Stomach (tissue), 9 donors: ENCODE data around the gene PIGA. TPM values are rescaled to one million over a fixed set of nuclear protein-coding genes. Genes with fewer than 3 reads are reported as not detected.

Source experiments
- DNase-seq, 2 donors: peaks; one replicate each; pipeline versions ENCODE4 v3.0.0 to v3.0.0-alpha.2; 2013 to 2019
- H3K27ac ChIP-seq, 5 donors: fragments of 200-600 bp in 4 of 5; sonication (generic) in 4 of 5; one replicate each; pipeline ENCODE4 v1.5.1; 2013 to 2019; ENCODE audit warnings: mild to moderate bottlenecking in 1 of 5, moderate library complexity in 1 of 5
- H3K27me3 ChIP-seq, 3 donors: fragments of 200-600 bp; sonication (generic); one replicate each; pipeline ENCODE4 v1.5.1; 2017 to 2019; ENCODE audit warnings: mixed run types in 1 of 3
- H3K36me3 ChIP-seq, 4 donors: fragments of 200-600 bp; sonication (generic); 1 replicate in 3 of 4; 2 replicates in 1 of 4; pipeline ENCODE4 v1.5.1; 2016 to 2019
- H3K4me1 ChIP-seq, 4 donors: fragments of 200-600 bp; sonication (generic); one replicate each; pipeline ENCODE4 v1.5.1; 2016 to 2019
- H3K4me3 ChIP-seq, 4 donors: fragments of 200-600 bp; sonication (generic) in 3 of 4; one replicate each; pipeline ENCODE4 v1.5.1; 2016 to 2019; ENCODE audit warnings: mild to moderate bottlenecking in 1 of 4
- H3K9me3 ChIP-seq, 4 donors: fragments of 200-600 bp; sonication (generic); one replicate each; pipeline ENCODE4 v1.5.1; 2016 to 2019
- CTCF ChIP-seq, 7 experiments: fragments of 450-650 bp in 4 of 7; fragments of 200-600 bp in 3 of 7; sonication (generic) in 3 of 7; IDR thresholded peaks; one replicate each; pipeline ENCODE4 v1.5.1; 2016 to 2019; ENCODE audit warnings: antibody characterized with exemption in 7 of 7, control low read depth in 2 of 7, mild to moderate bottlenecking in 1 of 7
- EP300 ChIP-seq: sonication (generic); formaldehyde crosslinking; IDR thresholded peaks from one replicate; pipeline ENCODE4 v1.6.1; 2017; ENCODE audit warnings: antibody characterized with exemption
- POLR2A ChIP-seq, 4 donors: fragments of 450-650 bp; IDR thresholded peaks; one replicate each; pipeline ENCODE4 v1.6.1; 2016; ENCODE audit warnings: antibody characterized with exemption in 4 of 4, control low read depth in 2 of 4, mild to moderate bottlenecking in 1 of 4, moderate library complexity in 1 of 4
- POLR2AphosphoS5 ChIP-seq, 3 donors: sonication (generic); formaldehyde crosslinking; IDR thresholded peaks; one replicate each; pipeline ENCODE4 v1.6.1; 2016; ENCODE audit warnings: antibody characterized with exemption in 3 of 3
- WGBS, 5 donors: extraction: QIAGEN DNeasy Blood & Tissue Kit in 3 of 5; methylation state at CpG; one replicate each; pipeline versions ENCODE4 v1.1.5 to v1.1.7; 2013 to 2018; 5-methylcytosine and 5-hydroxymethylcytosine counted together
- intact Hi-C: fragments of 100-400 bp; cut with DNase I; formaldehyde crosslinking; loops from one replicate; pipeline ENCODE4 v1.15.1; 2023; ENCODE audit warnings: low total_unique reads
- polyA plus RNA-seq, 3 donors: library from polyadenylated mRNA; stranded (reverse); fragments of 200-250 nt; gene quantifications; one replicate each; pipeline ENCODE4 v1.2.3, GENCODE V29; 2013
- total RNA-seq, 5 donors: library from RNA; depleted of rRNA; stranded (reverse); fragments of >200 nt; gene quantifications; one replicate each; pipeline versions ENCODE4 v1.1.0 to v1.2.3, GENCODE V29; 2014 to 2016
- donor health status: healthy with polysubstance abuse.
- donor health status: Bipolar disorder and iron deficiency.
- donor health status: healthy.

The PIGA gene
- total and polyA plus RNA-seq, 8 donors = 0.58 to 59.7 (median 7.5) TPM

GRCh38 chrX:15344106-15344505 lies 8.8 kb upstream of the PIGA start:
- H3K27me3 ChIP-seq = peaks cover 0 to 6% (median 0%) of the 10 kb centered on the region in 3 donors
- peaks cover 0 to 3% (median 0%) of the 10 kb centered on the region in 4 donors for H3K36me3 ChIP-seq
- intact Hi-C loops = no loop called here
- H3K4me1 ChIP-seq = no peaks in the 10 kb centered on the region
- no peak overlapping the region for H3K27ac ChIP-seq
- DNase-seq = no peak
- TF ChIP-seq CTCF (IDR thresholded peaks at IDR 0.05) (no peak), POLR2A (IDR thresholded peaks at IDR 0.05) (no peak), EP300 (no peak), POLR2AphosphoS5 (IDR thresholded peaks at IDR 0.05) (no peak)
- H3K4me3 ChIP-seq = no peak overlapping the region
- H3K9me3 ChIP-seq = no peaks in the 10 kb centered on the region

GRCh38 chrX:15343075-15343476 lies 7.8 kb upstream of the PIGA start:
- peaks cover 0 to 6% (median 0%) of the 10 kb centered on the region in 3 donors for H3K27me3 ChIP-seq
- intact Hi-C loops = no loop called here
- DNase-seq = peak in 1 of 2 donors; percentile 13
- 58 to 71% (median 60%) methylated on average over 5 of the region's 5 CpGs for WGBS, 5 donors
- H3K4me3 ChIP-seq = no peak overlapping the region
- H3K4me1 ChIP-seq = no peaks in the 10 kb centered on the region
- H3K9me3 ChIP-seq = no peaks in the 10 kb centered on the region
- H3K36me3 ChIP-seq = peaks cover 0 to 3% (median 0%) of the 10 kb centered on the region in 4 donors
- TF ChIP-seq EP300 (no peak), POLR2AphosphoS5 (IDR thresholded peaks at IDR 0.05) (no peak), CTCF (IDR thresholded peaks at IDR 0.05) (no peak), POLR2A (IDR thresholded peaks at IDR 0.05) (no peak)
- peak overlapping the region in 1 of 5 donors; percentile 26 for H3K27ac ChIP-seq

DNA sequence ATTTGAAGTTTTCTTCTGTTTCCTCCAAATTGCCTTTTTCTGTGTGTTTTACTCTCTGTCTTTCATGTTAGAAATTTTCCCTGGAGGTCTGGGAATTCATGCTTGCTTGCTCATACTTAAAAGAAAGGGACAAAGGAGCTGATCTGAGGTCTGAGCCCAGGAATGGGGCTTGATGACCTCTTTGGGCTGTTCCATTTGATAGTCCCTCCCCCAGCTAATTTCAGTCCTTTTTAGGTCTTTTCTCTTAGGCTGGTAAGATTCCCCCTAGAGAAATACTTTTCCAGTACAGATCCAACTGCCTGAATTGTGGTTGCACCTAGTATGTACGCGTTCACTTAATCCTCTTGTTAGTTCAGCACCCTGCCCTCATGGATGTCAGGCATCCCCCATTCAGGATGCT lies 5.5 kb upstream of the PIGA start:
- no peaks in the 10 kb centered on the region for H3K36me3 ChIP-seq
- 78 to 96% (median 91%) methylated on average over 2 of the region's 2 CpGs for WGBS, 5 donors
- TF ChIP-seq POLR2AphosphoS5 (IDR thresholded peaks at IDR 0.05) = no peak
- no peak for TF ChIP-seq EP300
- no peak for TF ChIP-seq CTCF (IDR thresholded peaks at IDR 0.05)
- no peak for TF ChIP-seq POLR2A (IDR thresholded peaks at IDR 0.05)

GRCh38 chrX:15336023-15336413 lies 695 bp upstream of the PIGA start:
- TF ChIP-seq EP300 (no peak), POLR2AphosphoS5 (IDR thresholded peaks at IDR 0.05) (peak in 1 of 3 donors; percentile 13), CTCF (IDR thresholded peaks at IDR 0.05) (no peak), POLR2A (IDR thresholded peaks at IDR 0.05) (no peak)
- peak overlapping the region; percentile 25 to 59 (median 45) for H3K4me3 ChIP-seq
- H3K4me1 ChIP-seq = peaks cover 0 to 19% (median 6%) of the 10 kb centered on the region in 4 donors
- no peaks in the 10 kb centered on the region for H3K9me3 ChIP-seq
- peak in 1 of 2 donors; percentile 86 for DNase-seq
- H3K27me3 ChIP-seq = no peaks in the 10 kb centered on the region
- H3K36me3 ChIP-seq = peaks cover 5 to 8% (median 8%) of the 10 kb centered on the region in 4 donors
- peak overlapping the region; percentile 46 to 95 (median 91) for H3K27ac ChIP-seq
- 0 to 37% (median 3%) methylated on average over 9 to 10 of the region's 10 CpGs for WGBS, 5 donors
- intact Hi-C loops = no loop called here

More for the DNA sequence above, 5.5 kb upstream of the PIGA start:
- no peak overlapping the region for H3K27ac ChIP-seq
- no peak overlapping the region for H3K4me3 ChIP-seq
- H3K9me3 ChIP-seq = no peaks in the 10 kb centered on the region
- intact Hi-C loops = no loop called here
- peaks cover 0 to 6% (median 0%) of the 10 kb centered on the region in 3 donors for H3K27me3 ChIP-seq
- DNase-seq = no peak
- H3K4me1 ChIP-seq = peaks cover 0 to 5% (median 2%) of the 10 kb centered on the region in 4 donors
